ENCODE data around the gene TEX38. TPM values are rescaled to one million over a fixed set of nuclear protein-coding genes. Genes with fewer than 3 reads are reported as not detected.

TEX38 gene
- total RNA-seq, 1 experiment from 2014 or later, result not detected

- H3K36me3 ChIP-seq (ENCODE audit: low read depth, low read length), result peaks cover 30% of the 10 kb centered on the region; the same call in 1 of the 2 replicates
- DNase-seq (peak; percentile 72), ATAC-seq (peak; percentile 97)
- BruUV-seq (replicated peaks), result no TSS peak
- H3K79me2 ChIP-seq (ENCODE audit: low read length), result no peaks in the 10 kb centered on the region
- H3K9ac ChIP-seq (ENCODE audit: low read length), result no peak overlapping the region
- H3K4me2 ChIP-seq (ENCODE audit: low read length), result no peak overlapping the region
- H3K4me1 ChIP-seq (ENCODE audit: insufficient read depth, low read length), result peaks cover 11% of the 10 kb centered on the region
- H3K27me3 ChIP-seq (ENCODE audit: low read length), result no peaks in the 10 kb centered on the region
- H3K9me3 ChIP-seq (ENCODE audit: low read length), result no peaks in the 10 kb centered on the region
- no peaks in the 10 kb centered on the region for H4K20me1 ChIP-seq (ENCODE audit: low read length)
- intact Hi-C loops (cut with micrococcal nuclease), result no loop called here
- no peak overlapping the region for H3K4me3 ChIP-seq (ENCODE audit: low read length)
- ChIA-PET CTCF (no interaction called here), POLR2A (ENCODE audit: unreplicated experiment) (no interaction called here)
- TF ChIP-seq CTCF (conservative IDR thresholded peaks at IDR 0.05; ENCODE audit: low read depth, low read length) (no peak), EZH2phosphoT487 (IDR thresholded peaks at IDR 0.05; ENCODE audit: borderline replicate concordance, low read length) (no peak), EZH2 (IDR thresholded peaks at IDR 0.05; ENCODE audit: low read length, unreplicated experiment) (no peak)
- no peak overlapping the region for H2AFZ ChIP-seq (ENCODE audit: low read length)
- H3K27ac ChIP-seq (ENCODE audit: low read length), result no peak overlapping the region
- no peaks in the 10 kb centered on the region for H3K9me2 ChIP-seq (replicated peaks; ENCODE audit: low read length)
- no peaks in the 10 kb centered on the region for H3F3A ChIP-seq (ENCODE audit: low read length, unreplicated experiment)
These were observed 2.1 kb downstream of the TEX38 start for GRCh38 chr1:46673749-46674182.

GRCh38 chr1:46675549-46676314 is 4.1 kb downstream of the TEX38 start:
- no peak for ATAC-seq

More at GRCh38 chr1:46675549-46676314, 4.1 kb downstream of the TEX38 start:
- H3F3A ChIP-seq (ENCODE audit: low read length, unreplicated experiment), result no peaks in the 10 kb centered on the region
- no TSS peak for BruUV-seq (replicated peaks)
- no peak overlapping the region for H2AFZ ChIP-seq (ENCODE audit: low read length)
- intact Hi-C loops (cut with micrococcal nuclease), result no loop called here
- peaks cover 41% of the 10 kb centered on the region for H3K36me3 ChIP-seq (ENCODE audit: low read depth, low read length)
- peaks cover 11% of the 10 kb centered on the region for H3K4me1 ChIP-seq (ENCODE audit: insufficient read depth, low read length)
- no peak overlapping the region for H3K27ac ChIP-seq (ENCODE audit: low read length)
- H3K9me2 ChIP-seq (replicated peaks; ENCODE audit: low read length), result no peaks in the 10 kb centered on the region
- H3K4me2 ChIP-seq (ENCODE audit: low read length), result no peak overlapping the region
- H3K9me3 ChIP-seq (ENCODE audit: low read length), result no peaks in the 10 kb centered on the region
- H3K9ac ChIP-seq (ENCODE audit: low read length), result no peak overlapping the region
- no peak for DNase-seq
- H4K20me1 ChIP-seq (ENCODE audit: low read length), result no peaks in the 10 kb centered on the region
- CTCF ChIA-PET, result no interaction called here
- H3K79me2 ChIP-seq (ENCODE audit: low read length), result no peaks in the 10 kb centered on the region
- no peaks in the 10 kb centered on the region for H3K27me3 ChIP-seq (ENCODE audit: low read length)
- TF ChIP-seq CTCF (conservative IDR thresholded peaks at IDR 0.05; ENCODE audit: low read depth, low read length), result no peak
- TF ChIP-seq EZH2phosphoT487 (IDR thresholded peaks at IDR 0.05; ENCODE audit: borderline replicate concordance, low read length), result no peak
- no peak for TF ChIP-seq EZH2 (IDR thresholded peaks at IDR 0.05; ENCODE audit: low read length, unreplicated experiment)
- no peak overlapping the region for H3K4me3 ChIP-seq (ENCODE audit: low read length)
- POLR2A ChIA-PET (ENCODE audit: unreplicated experiment), result no interaction called here
